HFFc6 (cell line): Measurements from ENCODE around the gene DYSF. TPM values are rescaled to one million over a fixed set of nuclear protein-coding genes. Genes with fewer than 3 reads are reported as not detected.

Experiments
- DNase-seq: peaks from one replicate; pipeline ENCODE4 v3.0.0-alpha.2; 2018
- H3K27ac Mint-ChIP-seq: 2 replicates; pipeline ENCODE4 v1.8.0; 2020; ENCODE audit warnings: mild to moderate bottlenecking, mixed read lengths
- H3K27me3 Mint-ChIP-seq: 2 replicates; pipeline ENCODE4 v1.8.0; 2021; ENCODE audit warnings: mild to moderate bottlenecking, moderate library complexity, mixed read lengths; ENCODE audit not compliant: insufficient read depth
- H3K36me3 Mint-ChIP-seq: 2 replicates; pipeline ENCODE4 v1.8.0; 2021; ENCODE audit warnings: low read depth, mixed read lengths
- H3K4me1 Mint-ChIP-seq: 2 replicates; pipeline ENCODE4 v1.8.0; 2020; ENCODE audit warnings: low read depth, mixed read lengths
- H3K4me3 Mint-ChIP-seq: 2 replicates; pipeline ENCODE4 v1.8.0; 2020; ENCODE audit warnings: mild to moderate bottlenecking, moderate library complexity, mixed read lengths
- H3K9me3 Mint-ChIP-seq: 2 replicates; pipeline ENCODE4 v1.8.0; 2020; ENCODE audit warnings: mild to moderate bottlenecking, mixed read lengths
- total RNA-seq, 6 experiments: library from RNA; stranded (reverse); fragmentation: NEBNext Ultra II Directional; extraction: Animal tissue kit (Norgen Biotek cat#: 25700); gene quantifications; 2 replicates in 1 of 6; 3 replicates in 5 of 6; pipeline ENCODE4 v1.2.3, GENCODE V29; 2021
- TF ChIP-seq, protein P1 (sequence below): fragments of 200-600 bp; sonication (generic); IDR thresholded peaks from 2 replicates; pipeline ENCODE4 v1.5.0; 2021; ENCODE audit warnings: antibody characterized with exemption, mild to moderate bottlenecking

The DYSF gene
- total RNA-seq, 6 experiments from 2014 or later = 0.07 to 0.57 (median 0.32) TPM

DNA sequence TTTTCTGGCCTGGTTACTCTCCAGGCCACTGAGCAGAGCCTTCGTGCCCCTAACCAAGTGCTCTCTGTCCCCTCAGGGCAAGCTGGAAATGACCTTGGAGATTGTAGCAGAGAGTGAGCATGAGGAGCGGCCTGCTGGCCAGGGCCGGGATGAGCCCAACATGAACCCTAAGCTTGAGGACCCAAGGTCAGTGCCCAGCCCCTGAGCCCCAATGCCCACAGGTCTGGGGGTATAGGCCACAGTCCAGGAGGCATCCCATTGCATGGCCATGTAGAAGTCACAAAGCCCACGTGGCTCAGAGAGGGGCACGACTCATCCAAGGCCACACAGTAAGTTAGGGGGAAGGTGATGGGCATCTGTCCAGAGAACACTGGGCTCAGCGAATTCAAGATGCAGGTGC is 227.6 kb downstream of the DYSF start:
- no peaks in the 10 kb centered on the region for H3K9me3 Mint-ChIP-seq
- H3K27ac Mint-ChIP-seq = no peak overlapping the region
- DNase-seq = no peak
- no peaks in the 10 kb centered on the region for H3K36me3 Mint-ChIP-seq
- H3K4me3 Mint-ChIP-seq = no peak overlapping the region
- no peaks in the 10 kb centered on the region for H3K4me1 Mint-ChIP-seq
- TF ChIP-seq, protein P1, sequence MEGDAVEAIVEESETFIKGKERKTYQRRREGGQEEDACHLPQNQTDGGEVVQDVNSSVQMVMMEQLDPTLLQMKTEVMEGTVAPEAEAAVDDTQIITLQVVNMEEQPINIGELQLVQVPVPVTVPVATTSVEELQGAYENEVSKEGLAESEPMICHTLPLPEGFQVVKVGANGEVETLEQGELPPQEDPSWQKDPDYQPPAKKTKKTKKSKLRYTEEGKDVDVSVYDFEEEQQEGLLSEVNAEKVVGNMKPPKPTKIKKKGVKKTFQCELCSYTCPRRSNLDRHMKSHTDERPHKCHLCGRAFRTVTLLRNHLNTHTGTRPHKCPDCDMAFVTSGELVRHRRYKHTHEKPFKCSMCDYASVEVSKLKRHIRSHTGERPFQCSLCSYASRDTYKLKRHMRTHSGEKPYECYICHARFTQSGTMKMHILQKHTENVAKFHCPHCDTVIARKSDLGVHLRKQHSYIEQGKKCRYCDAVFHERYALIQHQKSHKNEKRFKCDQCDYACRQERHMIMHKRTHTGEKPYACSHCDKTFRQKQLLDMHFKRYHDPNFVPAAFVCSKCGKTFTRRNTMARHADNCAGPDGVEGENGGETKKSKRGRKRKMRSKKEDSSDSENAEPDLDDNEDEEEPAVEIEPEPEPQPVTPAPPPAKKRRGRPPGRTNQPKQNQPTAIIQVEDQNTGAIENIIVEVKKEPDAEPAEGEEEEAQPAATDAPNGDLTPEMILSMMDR = no peak
- peaks cover 18% of the 10 kb centered on the region for H3K27me3 Mint-ChIP-seq

DNA sequence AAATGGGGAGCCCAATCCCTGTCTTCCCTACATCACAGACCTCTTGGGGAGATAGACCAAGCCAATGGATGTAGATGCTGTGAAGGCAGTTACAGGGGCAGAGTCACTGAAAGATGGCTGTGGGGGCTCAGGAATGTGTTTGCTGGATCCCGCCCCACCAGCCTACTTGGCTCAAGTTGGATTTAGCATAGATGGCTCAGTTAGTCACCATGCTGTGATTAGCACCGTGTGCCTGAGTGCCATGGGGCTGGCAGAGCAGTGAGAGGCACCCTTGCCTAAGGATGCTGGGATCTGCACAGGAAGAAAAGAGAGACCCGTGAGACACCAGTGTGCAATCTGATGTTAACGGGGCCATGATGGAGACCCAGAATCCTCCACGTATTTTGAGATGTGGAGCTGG is 228.3 kb downstream of the DYSF start:
- DNase-seq = no peak
- H3K4me1 Mint-ChIP-seq = no peaks in the 10 kb centered on the region
- no peaks in the 10 kb centered on the region for H3K9me3 Mint-ChIP-seq
- peaks cover 20% of the 10 kb centered on the region for H3K27me3 Mint-ChIP-seq
- H3K4me3 Mint-ChIP-seq = no peak overlapping the region
- no peaks in the 10 kb centered on the region for H3K36me3 Mint-ChIP-seq
- H3K27ac Mint-ChIP-seq = no peak overlapping the region
- TF ChIP-seq, protein P1 = no peak

DNA sequence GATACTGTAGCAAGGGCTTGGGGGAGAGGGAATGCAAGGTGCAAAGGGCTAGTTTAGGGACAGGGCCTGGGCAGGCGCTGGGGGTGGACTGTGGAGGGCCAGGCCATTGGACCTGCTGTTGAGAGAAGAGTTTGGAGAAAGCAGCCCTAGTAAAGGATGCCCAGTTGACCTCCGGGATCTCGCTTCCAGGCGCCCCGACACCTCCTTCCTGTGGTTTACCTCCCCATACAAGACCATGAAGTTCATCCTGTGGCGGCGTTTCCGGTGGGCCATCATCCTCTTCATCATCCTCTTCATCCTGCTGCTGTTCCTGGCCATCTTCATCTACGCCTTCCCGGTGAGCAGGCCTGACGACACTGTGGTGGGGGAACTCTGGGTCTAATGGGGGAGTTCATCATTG is 229.0 kb downstream of the DYSF start:
- Mint-ChIP-seq H3K4me1 (no peaks in the 10 kb centered on the region), H3K4me3 (no peak overlapping the region), H3K9me3 (no peaks in the 10 kb centered on the region), H3K27me3 (peaks cover 20% of the 10 kb centered on the region), H3K27ac (no peak overlapping the region), H3K36me3 (no peaks in the 10 kb centered on the region)
- no peak for DNase-seq
- TF ChIP-seq, protein P1 = no peak

DNA sequence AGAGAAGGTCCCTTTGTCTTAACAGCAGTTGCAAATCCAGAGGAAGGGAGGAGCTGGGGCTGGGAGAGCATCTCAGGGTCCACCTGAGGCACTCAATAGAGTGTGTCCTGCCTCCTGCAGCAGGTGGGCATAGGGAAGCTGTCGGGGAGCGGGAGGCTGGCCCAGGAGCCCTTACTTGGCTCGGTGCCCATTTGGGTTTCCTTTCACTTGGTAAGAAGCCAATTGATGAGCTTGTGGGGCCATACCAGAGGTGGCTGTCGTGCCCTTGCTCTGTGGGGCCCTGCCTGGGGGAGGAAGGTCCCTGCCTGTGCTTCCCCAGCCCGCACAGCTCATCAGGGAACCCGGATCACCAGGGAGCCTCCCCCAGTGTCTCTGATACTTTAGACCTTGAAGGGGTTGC is 229.7 kb downstream of the DYSF start:
- no peak overlapping the region for H3K4me3 Mint-ChIP-seq
- no peak overlapping the region for H3K27ac Mint-ChIP-seq
- H3K27me3 Mint-ChIP-seq = peaks cover 25% of the 10 kb centered on the region
- DNase-seq = no peak
- H3K4me1 Mint-ChIP-seq = no peaks in the 10 kb centered on the region
- TF ChIP-seq, protein P1 = no peak
- no peaks in the 10 kb centered on the region for H3K9me3 Mint-ChIP-seq
- no peaks in the 10 kb centered on the region for H3K36me3 Mint-ChIP-seq

DNA sequence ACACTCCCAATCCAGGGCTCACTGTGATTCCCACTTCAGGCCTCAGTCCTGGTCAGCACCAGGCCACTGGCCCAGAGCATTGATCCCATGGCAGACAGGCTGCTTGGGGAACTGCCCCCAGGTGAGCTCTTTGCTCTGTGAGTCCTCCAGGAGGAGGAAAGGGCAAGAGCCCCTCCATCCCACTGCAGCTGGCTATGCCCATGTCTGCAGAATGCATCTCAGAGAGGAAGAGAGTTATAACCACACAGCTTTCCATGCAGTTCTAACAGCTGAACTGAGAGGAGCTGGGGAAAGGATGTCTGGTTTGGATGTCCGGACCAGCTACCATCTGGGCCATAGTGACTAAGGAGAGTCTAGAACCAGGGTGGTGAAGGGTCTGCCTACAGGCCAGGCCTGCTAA is 230.3 kb downstream of the DYSF start:
- DNase-seq = no peak
- Mint-ChIP-seq H3K4me1 (no peaks in the 10 kb centered on the region), H3K36me3 (no peaks in the 10 kb centered on the region), H3K4me3 (no peak overlapping the region), H3K27ac (no peak overlapping the region), H3K9me3 (no peaks in the 10 kb centered on the region), H3K27me3 (peaks cover 30% of the 10 kb centered on the region)
- TF ChIP-seq, protein P1 = no peak
